Fibroblast of mammary gland (primary cell): Measurements from ENCODE around the gene PIH1D2.

Source experiments
- DNase-seq: peaks from one replicate; pipeline ENCODE4 v3.0.0-alpha.2; 2010; ENCODE audit warnings: low read depth
- H3K4me3 ChIP-seq: 2 replicates; pipeline ENCODE4 v1.5.1; 2011; ENCODE audit warnings: low read depth, mild to moderate bottlenecking, low read length, moderate library complexity; ENCODE audit not compliant: control insufficient read depth
- CTCF ChIP-seq: conservative IDR thresholded peaks from 2 replicates; pipeline ENCODE4 v1.5.1; 2011; ENCODE audit warnings: low read depth, low read length, inconsistent platforms; ENCODE audit not compliant: control insufficient read depth, insufficient read depth

Gene PIH1D2

DNA sequence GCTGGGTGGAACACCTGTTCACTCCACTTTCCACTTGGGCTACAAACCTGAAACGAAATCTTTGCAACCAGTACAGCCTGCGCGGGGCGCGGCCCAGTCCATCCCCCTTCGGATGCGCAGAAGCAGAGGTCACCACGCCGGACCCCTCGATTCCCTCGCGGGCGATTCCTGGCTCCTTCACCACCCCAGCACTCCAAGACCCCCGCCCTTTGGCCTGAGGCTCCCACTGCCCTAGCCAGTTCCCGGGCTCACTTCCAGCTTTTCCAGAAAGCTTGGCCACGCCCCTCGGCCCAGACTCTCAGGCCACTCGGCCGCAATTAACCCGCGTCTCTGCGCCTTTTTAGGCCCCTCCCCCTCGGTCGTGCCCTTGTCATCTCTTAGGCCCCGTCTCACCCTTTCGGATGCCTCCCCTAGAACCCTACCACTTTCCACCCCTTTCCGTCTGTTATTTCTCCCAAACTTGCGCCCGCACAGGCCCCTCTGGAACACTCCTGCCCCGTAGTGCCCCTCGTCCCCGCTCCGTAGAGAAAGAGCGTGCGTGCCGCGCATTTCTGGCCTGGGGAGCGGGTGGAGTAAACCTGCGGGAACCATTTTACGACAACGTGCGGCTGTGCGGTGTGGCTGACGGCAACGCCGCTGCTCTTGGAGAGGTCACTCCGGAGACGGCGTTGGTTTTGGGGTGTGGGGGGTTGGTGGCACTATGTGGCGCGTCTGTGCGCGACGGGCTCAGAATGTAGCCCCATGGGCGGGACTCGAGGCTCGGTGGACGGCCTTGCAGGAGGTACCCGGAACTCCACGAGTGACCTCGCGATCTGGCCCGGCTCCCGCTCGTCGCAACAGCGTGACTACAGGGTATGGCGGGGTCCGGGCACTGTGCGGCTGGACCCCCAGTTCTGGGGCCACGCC, 48.8 kb downstream of the PIH1D2 start, which contains the start of gene DLAT:
TSS of gene DLAT (plus strand) at position 636 of the 906 bp plus-strand sequence. CDS start at position 701, 65 bp downstream.
- TF ChIP-seq CTCF: no peak
- DNase-seq: peak; percentile 81
- H3K4me3 ChIP-seq: peak within 1 kb of the TSS; percentile 62

- peak; percentile 7 for DNase-seq
- peak overlapping the region; percentile 62 for H3K4me3 ChIP-seq
- TF ChIP-seq CTCF: no peak
These were observed 49.5 kb downstream of the PIH1D2 start for GRCh38 chr11:112024178-112024772.

- no peak for DNase-seq
- no peak overlapping the region for H3K4me3 ChIP-seq
- no peak for TF ChIP-seq CTCF
These were observed 50.7 kb downstream of the PIH1D2 start for GRCh38 chr11:112023104-112023503.

GRCh38 chr11:112019066-112019465, 54.8 kb downstream of the PIH1D2 start:
- no peak for TF ChIP-seq CTCF
- DNase-seq: no peak
- H3K4me3 ChIP-seq: no peak overlapping the region
